PC-9 (cell line): ENCODE results near the gene DBH. TPM values are rescaled to one million over a fixed set of nuclear protein-coding genes. Genes with fewer than 3 reads are reported as not detected.

Experiments
- BruUV-seq: library from RNA; stranded (reverse); fragments of 400-500 nt; replicated peaks from 2 replicates; lab custom pipeline; 2021; lab: Mats Ljungman, UMichigan
- CTCF ChIA-PET: fragments of 300-600 bp; sonication (Branson Sonifier 250); formaldehyde crosslinking; loops from one replicate; lab custom pipeline; 2022; ENCODE audit warnings: antibody characterized with exemption; lab: Charles Lee
- POLR2A ChIA-PET: fragments of 300-600 bp; sonication (Branson Sonifier 250); formaldehyde crosslinking; loops from one replicate; lab custom pipeline; 2022; ENCODE audit warnings: antibody characterized with exemption; ENCODE audit not compliant: unreplicated experiment; lab: Charles Lee
- DNase-seq, 2 experiments: peaks; one replicate each; pipeline versions ENCODE4 v3.0.0 to v3.0.0-alpha.2; 2015 to 2022; ENCODE audit warnings: mixed read lengths in 1 of 2
- H2AFZ ChIP-seq: fragments of 200-600 bp; sonication (generic); 2 replicates; pipeline ENCODE4 v1.8.1; 2017; ENCODE audit warnings: antibody characterized with exemption
- H3F3A ChIP-seq: fragments of 200-600 bp; sonication (generic); 2 replicates; pipeline ENCODE4 v1.8.1; 2017; ENCODE audit warnings: antibody characterized with exemption, mild to moderate bottlenecking, low read depth; ENCODE audit not compliant: insufficient read depth
- H3K27ac ChIP-seq: fragments of 200-600 bp; sonication (generic); 2 replicates; pipeline ENCODE4 v1.6.1; 2016; ENCODE audit warnings: mixed run types
- H3K27me3 ChIP-seq: fragments of 200-600 bp; sonication (generic); 2 replicates; pipeline ENCODE4 v1.6.1; 2016; ENCODE audit warnings: low read depth, mixed run types; ENCODE audit not compliant: insufficient read depth
- H3K36me3 ChIP-seq: fragments of 200-600 bp; sonication (generic); 2 replicates; pipeline ENCODE4 v1.6.1; 2016; ENCODE audit warnings: low read depth, mixed run types
- H3K4me1 ChIP-seq: fragments of 200-600 bp; sonication (generic); replicated peaks from 2 replicates; pipeline ENCODE4 v1.6.1; 2016; ENCODE audit warnings: mixed run types; ENCODE audit not compliant: insufficient read depth
- H3K4me2 ChIP-seq: fragments of 200-600 bp; sonication (generic); 2 replicates; pipeline ENCODE4 v1.6.1; 2017; ENCODE audit warnings: mixed run types
- H3K4me3 ChIP-seq: fragments of 200-600 bp; sonication (generic); 2 replicates; pipeline ENCODE4 v1.6.1; 2016; ENCODE audit warnings: mixed run types
- H3K79me2 ChIP-seq: fragments of 200-600 bp; sonication (generic); 2 replicates; pipeline ENCODE4 v1.6.1; 2017; ENCODE audit warnings: low read depth, mixed run types
- H3K9me2 ChIP-seq: fragments of 200-600 bp; sonication (generic); 2 replicates; pipeline ENCODE4 v1.8.1; 2017; ENCODE audit warnings: mild to moderate bottlenecking; ENCODE audit not compliant: insufficient read depth
- H3K9me3 ChIP-seq: fragments of 200-600 bp; sonication (generic); 2 replicates; pipeline ENCODE4 v1.8.1; 2016; ENCODE audit warnings: low read depth; ENCODE audit not compliant: insufficient read depth
- H4K20me1 ChIP-seq: fragments of 200-600 bp; sonication (generic); 2 replicates; pipeline ENCODE4 v1.8.1; 2017; ENCODE audit not compliant: insufficient read depth
- CTCF ChIP-seq: fragments of 200-600 bp; sonication (generic); conservative IDR thresholded peaks from 2 replicates; pipeline ENCODE4 v1.6.1; 2017; ENCODE audit warnings: mixed run types, antibody characterized with exemption, mild to moderate bottlenecking, moderate library complexity
- EZH2 ChIP-seq: fragments of 200-600 bp; sonication (generic); IDR thresholded peaks from 2 replicates; pipeline ENCODE4 v1.8.0; 2017; ENCODE audit warnings: antibody characterized with exemption, low read depth
- intact Hi-C: fragments of 100-400 bp; cut with micrococcal nuclease; formaldehyde crosslinking; loops from one replicate; pipeline ENCODE4 v1.10.0; 2022; ENCODE audit not compliant: unreplicated experiment
- total RNA-seq: library from RNA; stranded (reverse); gene quantifications from 2 replicates; pipeline ENCODE4 v1.2.3, GENCODE V29; 2021

The DBH gene
- total RNA-seq, 1 experiment from 2014 or later = not detected

GRCh38 chr9:133670466-133670865, 34.3 kb downstream of the DBH start:
- H3K36me3 ChIP-seq = no peaks in the 10 kb centered on the region
- H4K20me1 ChIP-seq = no peaks in the 10 kb centered on the region
- POLR2A ChIA-PET = no interaction called here
- no peaks in the 10 kb centered on the region for H3F3A ChIP-seq
- H3K4me3 ChIP-seq = no peak overlapping the region
- no TSS peak for BruUV-seq
- no peak for DNase-seq
- H3K9me2 ChIP-seq = no peaks in the 10 kb centered on the region
- H3K27ac ChIP-seq = no peak overlapping the region
- H3K4me2 ChIP-seq = no peak overlapping the region
- CTCF ChIA-PET = no interaction called here
- no peaks in the 10 kb centered on the region for H3K4me1 ChIP-seq
- H3K27me3 ChIP-seq = peaks cover 81% of the 10 kb centered on the region
- no peaks in the 10 kb centered on the region for H3K9me3 ChIP-seq
- no peaks in the 10 kb centered on the region for H3K79me2 ChIP-seq
- no peak overlapping the region for H2AFZ ChIP-seq
- TF ChIP-seq CTCF (no peak), EZH2 (no peak)
- intact Hi-C loops = no loop called here

GRCh38 chr9:133671371-133671770, 35.2 kb downstream of the DBH start:
- TF ChIP-seq CTCF = no peak
- TF ChIP-seq EZH2 = no peak
- no peaks in the 10 kb centered on the region for H3K4me1 ChIP-seq
- ChIA-PET POLR2A (no interaction called here), CTCF (no interaction called here)
- no peaks in the 10 kb centered on the region for H3K9me2 ChIP-seq
- H3K4me2 ChIP-seq = no peak overlapping the region
- no peaks in the 10 kb centered on the region for H4K20me1 ChIP-seq
- H3K36me3 ChIP-seq = no peaks in the 10 kb centered on the region
- H3K9me3 ChIP-seq = no peaks in the 10 kb centered on the region
- intact Hi-C loops = no loop called here
- H3K27me3 ChIP-seq = peaks cover 82% of the 10 kb centered on the region
- no TSS peak for BruUV-seq
- no peaks in the 10 kb centered on the region for H3F3A ChIP-seq
- DNase-seq = no peak
- no peak overlapping the region for H3K27ac ChIP-seq
- H3K79me2 ChIP-seq = no peaks in the 10 kb centered on the region
- no peak overlapping the region for H2AFZ ChIP-seq
- H3K4me3 ChIP-seq = no peak overlapping the region

- ChIA-PET CTCF (no interaction called here), POLR2A (no interaction called here)
- Histone ChIP-seq H3F3A (no peaks in the 10 kb centered on the region), H4K20me1 (no peaks in the 10 kb centered on the region), H3K4me3 (no peak overlapping the region), H2AFZ (no peak overlapping the region), H3K79me2 (no peaks in the 10 kb centered on the region), H3K27me3 (peaks cover 84% of the 10 kb centered on the region), H3K36me3 (no peaks in the 10 kb centered on the region), H3K4me1 (no peaks in the 10 kb centered on the region), H3K27ac (no peak overlapping the region), H3K4me2 (no peak overlapping the region), H3K9me2 (no peaks in the 10 kb centered on the region), H3K9me3 (no peaks in the 10 kb centered on the region)
- intact Hi-C loops = no loop called here
- TF ChIP-seq EZH2 = no peak
- no peak for TF ChIP-seq CTCF
- DNase-seq = no peak
- no TSS peak for BruUV-seq
These were observed 36.5 kb downstream of the DBH start for GRCh38 chr9:133672503-133673257.
